Measurements from ENCODE around the gene MCUR1.

The MCUR1 gene

GRCh38 chr6:13800615-13801014 lies 13.7 kb downstream of the MCUR1 start:
- in situ Hi-C loops (cut with MboI; ENCODE audit: low sequenced_read_pairs, unreplicated experiment), result no loop called here
- DNase-seq (ENCODE audit: low spot score), result no peak
- no peak for TF ChIP-seq CTCF (IDR thresholded peaks at IDR 0.05; ENCODE audit: borderline replicate concordance, control extremely low read depth, extremely low read depth, insufficient read depth, missing control alignments)

DNA sequence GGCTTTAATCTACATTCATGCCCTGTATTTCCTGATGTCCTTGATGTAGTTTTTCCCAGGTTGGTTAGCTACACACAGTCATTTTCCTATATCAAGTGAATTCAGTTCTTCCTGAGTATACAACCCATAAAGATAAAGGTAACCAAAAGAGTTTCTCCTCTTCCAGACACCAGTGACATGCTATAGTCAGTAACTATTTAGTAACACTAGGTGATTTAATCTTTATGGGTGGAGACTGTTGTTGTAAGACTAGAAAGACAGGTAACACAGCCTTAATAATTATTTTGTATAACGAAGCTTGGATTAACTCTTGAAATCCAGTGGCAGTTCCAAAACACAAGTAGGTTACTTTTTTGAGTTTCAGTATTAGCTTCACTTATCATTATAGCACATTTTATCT lies 17.6 kb downstream of the MCUR1 start:
- DNase-seq (ENCODE audit: low spot score), result no peak
- in situ Hi-C loops (cut with MboI; ENCODE audit: low sequenced_read_pairs, unreplicated experiment), result loop anchor here (10.0 kb wide), 1 partner anchor 258 kb away; no protein-coding TSS in a partner anchor

DNA sequence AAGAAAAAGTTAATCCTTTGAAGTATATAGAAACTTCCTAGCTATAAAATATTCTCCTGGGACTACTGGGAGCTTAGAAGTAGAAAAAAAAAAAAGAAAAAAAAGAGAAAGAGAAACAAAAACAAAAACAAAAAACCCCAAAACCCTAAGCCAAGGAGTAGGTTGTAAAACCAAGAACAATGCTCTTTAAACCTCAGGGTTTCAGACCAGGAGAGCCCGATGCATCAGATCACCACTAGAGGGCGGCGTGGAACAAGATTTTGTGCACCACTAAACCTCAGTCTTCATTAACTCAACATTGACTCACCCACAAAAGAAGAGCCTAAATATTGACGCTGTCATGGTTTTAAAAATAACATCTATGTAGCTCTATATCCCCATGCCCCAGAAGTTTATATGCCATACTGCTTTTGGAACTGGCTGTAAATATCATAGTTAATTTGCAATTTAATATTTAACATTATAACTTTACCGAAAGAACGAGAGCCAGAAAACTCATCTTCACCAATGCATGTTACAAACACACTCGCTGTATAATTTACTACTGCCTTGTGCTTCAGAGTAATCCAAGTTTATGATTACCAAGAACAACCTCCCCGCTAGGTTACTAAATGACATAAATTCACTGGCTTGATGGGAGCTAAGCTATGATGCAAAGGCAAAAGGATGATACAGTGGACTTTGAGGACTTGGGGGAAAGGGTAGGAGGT lies 19.2 kb downstream of the MCUR1 start:
- in situ Hi-C loops (cut with MboI; ENCODE audit: low sequenced_read_pairs, unreplicated experiment), result loop anchor here (10.0 kb wide), 1 partner anchor 260 kb away; no protein-coding TSS in a partner anchor
- TF ChIP-seq CTCF (IDR thresholded peaks at IDR 0.05; ENCODE audit: borderline replicate concordance, control extremely low read depth, extremely low read depth, insufficient read depth, missing control alignments), result peak; percentile 86
- DNase-seq (ENCODE audit: low spot score), result peak; percentile 82

More for the DNA sequence above, 17.6 kb downstream of the MCUR1 start:
- TF ChIP-seq CTCF (IDR thresholded peaks at IDR 0.05; ENCODE audit: borderline replicate concordance, control extremely low read depth, extremely low read depth, insufficient read depth, missing control alignments), result no peak

GRCh38 chr6:13794184-13794583 lies 20.2 kb downstream of the MCUR1 start:
- DNase-seq (ENCODE audit: low spot score), result no peak
- TF ChIP-seq CTCF (IDR thresholded peaks at IDR 0.05; ENCODE audit: borderline replicate concordance, control extremely low read depth, extremely low read depth, insufficient read depth, missing control alignments), result no peak
- in situ Hi-C loops (cut with MboI; ENCODE audit: low sequenced_read_pairs, unreplicated experiment), result loop anchor here (10.0 kb wide), 1 partner anchor 261 kb away; no protein-coding TSS in a partner anchor

GRCh38 chr6:13789746-13790145 lies 24.6 kb downstream of the MCUR1 start:
- no peak for TF ChIP-seq CTCF (IDR thresholded peaks at IDR 0.05; ENCODE audit: borderline replicate concordance, control extremely low read depth, extremely low read depth, insufficient read depth, missing control alignments)
- in situ Hi-C loops (cut with MboI; ENCODE audit: low sequenced_read_pairs, unreplicated experiment), result loop anchor here (10.0 kb wide), 1 partner anchor 265 kb away; no protein-coding TSS in a partner anchor
- DNase-seq (ENCODE audit: low spot score), result no peak

GRCh38 chr6:13788820-13789219 lies 25.5 kb downstream of the MCUR1 start:
- no peak for DNase-seq (ENCODE audit: low spot score)
- in situ Hi-C loops (cut with MboI; ENCODE audit: low sequenced_read_pairs, unreplicated experiment), result no loop called here
- no peak for TF ChIP-seq CTCF (IDR thresholded peaks at IDR 0.05; ENCODE audit: borderline replicate concordance, control extremely low read depth, extremely low read depth, insufficient read depth, missing control alignments)
